Smooth muscle cell (in vitro differentiated cells): ENCODE data around the gene AGAP1. TPM values are rescaled to one million over a fixed set of nuclear protein-coding genes. Genes with fewer than 3 reads are reported as not detected.

ENCODE experiments used
- DNase-seq: peaks from one replicate; lab custom pipeline; 2025; ENCODE audit not compliant: unreplicated experiment; lab: John Stamatoyannopoulos, UW
- H2AFZ ChIP-seq: fragments of 200-600 bp; sonication (generic); 2 replicates; pipeline ENCODE4 v1.6.0; 2016; ENCODE audit warnings: antibody characterized with exemption, low read depth, mild to moderate bottlenecking
- H3F3A ChIP-seq: fragments of 200-600 bp; sonication (generic); 2 replicates; pipeline ENCODE4 v1.6.0; 2017; ENCODE audit warnings: antibody characterized with exemption, low read depth
- H3K27ac ChIP-seq: fragments of 200-600 bp; sonication (generic); 2 replicates; pipeline ENCODE4 v1.5.1; 2016; ENCODE audit warnings: low read depth, mild to moderate bottlenecking
- H3K27me3 ChIP-seq: fragments of 200-600 bp; sonication (generic); 2 replicates; pipeline ENCODE4 v1.6.1; 2016; ENCODE audit warnings: low read depth, mild to moderate bottlenecking
- H3K36me3 ChIP-seq: fragments of 200-600 bp; sonication (generic); 2 replicates; pipeline ENCODE4 v1.5.1; 2016; ENCODE audit warnings: low read depth
- H3K4me1 ChIP-seq: fragments of 200-600 bp; sonication (generic); 2 replicates; pipeline ENCODE4 v1.5.1; 2016; ENCODE audit warnings: low read depth
- H3K4me2 ChIP-seq: fragments of 200-600 bp; sonication (generic); 2 replicates; pipeline ENCODE4 v1.6.0; 2016; ENCODE audit warnings: mild to moderate bottlenecking
- H3K4me3 ChIP-seq: fragments of 200-600 bp; sonication (generic); 2 replicates; pipeline ENCODE4 v1.5.1; 2016; ENCODE audit warnings: mild to moderate bottlenecking
- H3K79me2 ChIP-seq: fragments of 200-600 bp; sonication (generic); 2 replicates; pipeline ENCODE4 v1.6.0; 2016; ENCODE audit warnings: low read depth, mild to moderate bottlenecking
- H3K9ac ChIP-seq: fragments of 200-600 bp; sonication (generic); 2 replicates; pipeline ENCODE4 v1.6.0; 2016; ENCODE audit warnings: low read depth
- H3K9me3 ChIP-seq: fragments of 200-600 bp; sonication (generic); replicated peaks from 2 replicates; pipeline ENCODE4 v1.5.1; 2016; ENCODE audit warnings: low read depth
- H4K20me1 ChIP-seq: fragments of 200-600 bp; sonication (generic); 2 replicates; pipeline ENCODE4 v1.6.0; 2016; ENCODE audit warnings: low read depth
- WGBS: methylation state at CpG from one replicate; pipeline ENCODE4 v1.1.7; 2016; ENCODE audit warnings: low lambda C conversion rate; 5-methylcytosine and 5-hydroxymethylcytosine counted together
- polyA plus RNA-seq: library from polyadenylated mRNA; unstranded; fragments of >200 nt; fragmentation: Nextera tagmentation; extraction: Ambion mirVana; gene quantifications from 2 replicates; pipeline ENCODE4 v1.2.1, GENCODE V29; 2016
- total RNA-seq: library from RNA; depleted of rRNA; stranded (reverse); fragments of >200 nt; gene quantifications from 2 replicates; pipeline ENCODE4 v1.2.3, GENCODE V29; 2014
- TF ChIP-seq, protein P1 (sequence below): fragments of 200-600 bp; sonication (generic); IDR thresholded peaks from 2 replicates; pipeline ENCODE4 v1.5.1; 2017; ENCODE audit warnings: borderline replicate concordance, mild to moderate bottlenecking, antibody characterized with exemption; ENCODE audit not compliant: insufficient read depth, poor library complexity, severe bottlenecking

Gene AGAP1
- total and polyA plus RNA-seq, 2 experiments from 2014 or later: 3.9 to 9.8 TPM

GRCh38 chr2:235638541-235639427 lies 144.9 kb downstream of the AGAP1 start:
- peak overlapping the region; percentile 63 for H3K9ac ChIP-seq
- H3K27ac ChIP-seq: peak overlapping the region; percentile 94

GRCh38 chr2:235639428-235639773 lies 145.6 kb downstream of the AGAP1 start:
- Histone ChIP-seq H3K4me1 (peaks cover 31% of the 10 kb centered on the region), H3F3A (peaks cover 21% of the 10 kb centered on the region), H3K27ac (peak overlapping the region; percentile 94), H3K27me3 (no peaks in the 10 kb centered on the region), H3K9ac (peak overlapping the region; percentile 76), H4K20me1 (peaks cover 40% of the 10 kb centered on the region), H3K9me3 (no peaks in the 10 kb centered on the region), H3K4me3 (no peak overlapping the region), H3K36me3 (no peaks in the 10 kb centered on the region), H2AFZ (no peak overlapping the region), H3K79me2 (peaks cover 8% of the 10 kb centered on the region), H3K4me2 (peak overlapping the region; percentile 43)
- 29% methylated on average over 8 of the region's 8 CpGs for WGBS
- TF ChIP-seq, protein P1, sequence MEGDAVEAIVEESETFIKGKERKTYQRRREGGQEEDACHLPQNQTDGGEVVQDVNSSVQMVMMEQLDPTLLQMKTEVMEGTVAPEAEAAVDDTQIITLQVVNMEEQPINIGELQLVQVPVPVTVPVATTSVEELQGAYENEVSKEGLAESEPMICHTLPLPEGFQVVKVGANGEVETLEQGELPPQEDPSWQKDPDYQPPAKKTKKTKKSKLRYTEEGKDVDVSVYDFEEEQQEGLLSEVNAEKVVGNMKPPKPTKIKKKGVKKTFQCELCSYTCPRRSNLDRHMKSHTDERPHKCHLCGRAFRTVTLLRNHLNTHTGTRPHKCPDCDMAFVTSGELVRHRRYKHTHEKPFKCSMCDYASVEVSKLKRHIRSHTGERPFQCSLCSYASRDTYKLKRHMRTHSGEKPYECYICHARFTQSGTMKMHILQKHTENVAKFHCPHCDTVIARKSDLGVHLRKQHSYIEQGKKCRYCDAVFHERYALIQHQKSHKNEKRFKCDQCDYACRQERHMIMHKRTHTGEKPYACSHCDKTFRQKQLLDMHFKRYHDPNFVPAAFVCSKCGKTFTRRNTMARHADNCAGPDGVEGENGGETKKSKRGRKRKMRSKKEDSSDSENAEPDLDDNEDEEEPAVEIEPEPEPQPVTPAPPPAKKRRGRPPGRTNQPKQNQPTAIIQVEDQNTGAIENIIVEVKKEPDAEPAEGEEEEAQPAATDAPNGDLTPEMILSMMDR: no peak
- peak; percentile 35 for DNase-seq

More at GRCh38 chr2:235638541-235639427, 144.9 kb downstream of the AGAP1 start:
- WGBS: 63% methylated on average over 12 of the region's 12 CpGs
- Histone ChIP-seq H3K27me3 (no peaks in the 10 kb centered on the region), H4K20me1 (peaks cover 40% of the 10 kb centered on the region), H3K4me2 (no peak overlapping the region), H3K79me2 (peaks cover 4% of the 10 kb centered on the region), H3K4me1 (peaks cover 31% of the 10 kb centered on the region), H2AFZ (no peak overlapping the region), H3K4me3 (no peak overlapping the region), H3K9me3 (no peaks in the 10 kb centered on the region), H3F3A (peaks cover 21% of the 10 kb centered on the region), H3K36me3 (no peaks in the 10 kb centered on the region)
- TF ChIP-seq, protein P1: peak; percentile 7
- no peak for DNase-seq

DNA sequence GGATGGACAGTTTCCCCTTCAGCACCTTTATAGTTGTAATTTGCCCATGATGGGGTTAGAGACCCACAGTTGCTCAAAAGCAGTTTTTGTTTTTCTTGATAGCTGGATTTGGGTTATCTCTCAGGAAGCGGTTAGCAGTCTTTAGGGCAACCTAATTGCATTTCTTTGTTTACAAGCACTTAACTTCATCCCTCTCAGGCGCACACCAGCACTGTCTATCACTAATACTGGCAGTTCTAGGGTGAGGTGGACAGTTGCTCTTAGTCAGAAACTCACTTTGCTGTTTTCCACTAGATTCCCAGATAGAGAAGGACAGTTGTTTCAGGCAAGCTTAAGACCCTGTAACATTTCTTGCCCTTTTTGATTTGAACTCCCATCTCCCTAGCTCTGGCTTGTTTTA lies 146.0 kb downstream of the AGAP1 start:
- H3K27me3 ChIP-seq: no peaks in the 10 kb centered on the region
- peaks cover 21% of the 10 kb centered on the region for H3F3A ChIP-seq
- peaks cover 31% of the 10 kb centered on the region for H3K4me1 ChIP-seq
- H3K27ac ChIP-seq: peak overlapping the region; percentile 94
- H2AFZ ChIP-seq: no peak overlapping the region
- no peaks in the 10 kb centered on the region for H3K9me3 ChIP-seq
- no peak for DNase-seq
- H3K79me2 ChIP-seq: peaks cover 13% of the 10 kb centered on the region
- no peaks in the 10 kb centered on the region for H3K36me3 ChIP-seq
- H3K4me3 ChIP-seq: no peak overlapping the region
- TF ChIP-seq, protein P1: no peak
- WGBS: 4% methylated on average over 2 of the region's 2 CpGs
- H4K20me1 ChIP-seq: peaks cover 40% of the 10 kb centered on the region
- peak overlapping the region; percentile 43 for H3K4me2 ChIP-seq
- peak overlapping the region; percentile 76 for H3K9ac ChIP-seq
